Progenitor cell of endocrine pancreas (in vitro differentiated cells): Measurements from ENCODE around the gene CAPN11. TPM values are rescaled to one million over a fixed set of nuclear protein-coding genes. Genes with fewer than 3 reads are reported as not detected.
A peak's percentile ranks its signal among the peaks of the same experiment; 100 is the strongest.

Experiments used
- DNase-seq: peaks from one replicate; pipeline ENCODE4 v3.0.0; 2021; ENCODE audit warnings: low spot score; ENCODE audit not compliant: unreplicated experiment
- H3K27ac Mint-ChIP-seq: 2 replicates; pipeline ENCODE4 v1.8.0; 2021; ENCODE audit warnings: mild to moderate bottlenecking, moderate library complexity, mixed read lengths
- H3K27me3 Mint-ChIP-seq: 2 replicates; pipeline ENCODE4 v1.8.0; 2021; ENCODE audit warnings: mixed read lengths
- H3K36me3 Mint-ChIP-seq: 2 replicates; pipeline ENCODE4 v1.8.0; 2022; ENCODE audit warnings: mixed read lengths; ENCODE audit not compliant: insufficient read depth
- H3K4me1 Mint-ChIP-seq: 2 replicates; pipeline ENCODE4 v1.8.0; 2021; ENCODE audit warnings: low read depth, mixed read lengths
- H3K4me3 Mint-ChIP-seq: 2 replicates; pipeline ENCODE4 v1.8.0; 2021; ENCODE audit warnings: low read depth, mild to moderate bottlenecking, moderate library complexity, mixed read lengths
- H3K9me3 Mint-ChIP-seq: 2 replicates; pipeline ENCODE4 v1.8.0; 2021; ENCODE audit warnings: low read depth, mixed read lengths
- total RNA-seq: library from RNA; stranded (reverse); gene quantifications from 2 replicates; pipeline ENCODE4 v1.2.1, GENCODE V29; 2021
- TF ChIP-seq, protein P1 (sequence below): fragments of 200-600 bp; sonication (generic); IDR thresholded peaks from one replicate; pipeline ENCODE4 v1.5.0; 2021; ENCODE audit warnings: antibody characterized with exemption, mild to moderate bottlenecking; ENCODE audit not compliant: unreplicated experiment

The CAPN11 gene
- total RNA-seq, 1 donor from 2014 or later: not detected

DNA sequence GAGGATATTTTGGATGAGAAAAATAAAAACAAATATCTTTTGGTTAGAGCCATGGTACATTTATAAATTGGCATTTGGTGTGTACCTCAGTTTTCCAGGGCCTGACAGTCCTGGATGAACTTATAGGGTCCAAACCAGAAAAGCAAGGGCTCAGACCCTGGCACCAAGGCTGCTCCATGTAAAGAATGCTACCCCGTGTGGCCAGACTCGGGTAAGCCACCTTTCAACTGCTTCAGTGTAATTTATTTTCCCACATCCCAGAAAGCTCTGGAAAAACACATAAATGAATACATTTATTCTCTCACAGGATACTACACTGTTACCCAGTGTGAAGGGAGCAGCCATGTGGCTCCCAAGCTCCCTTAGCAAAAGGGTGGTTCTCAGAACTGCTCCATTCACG lies 45.2 kb upstream of the CAPN11 start:
- H3K4me3 Mint-ChIP-seq: no peak overlapping the region
- no peaks in the 10 kb centered on the region for H3K27me3 Mint-ChIP-seq
- TF ChIP-seq, protein P1, sequence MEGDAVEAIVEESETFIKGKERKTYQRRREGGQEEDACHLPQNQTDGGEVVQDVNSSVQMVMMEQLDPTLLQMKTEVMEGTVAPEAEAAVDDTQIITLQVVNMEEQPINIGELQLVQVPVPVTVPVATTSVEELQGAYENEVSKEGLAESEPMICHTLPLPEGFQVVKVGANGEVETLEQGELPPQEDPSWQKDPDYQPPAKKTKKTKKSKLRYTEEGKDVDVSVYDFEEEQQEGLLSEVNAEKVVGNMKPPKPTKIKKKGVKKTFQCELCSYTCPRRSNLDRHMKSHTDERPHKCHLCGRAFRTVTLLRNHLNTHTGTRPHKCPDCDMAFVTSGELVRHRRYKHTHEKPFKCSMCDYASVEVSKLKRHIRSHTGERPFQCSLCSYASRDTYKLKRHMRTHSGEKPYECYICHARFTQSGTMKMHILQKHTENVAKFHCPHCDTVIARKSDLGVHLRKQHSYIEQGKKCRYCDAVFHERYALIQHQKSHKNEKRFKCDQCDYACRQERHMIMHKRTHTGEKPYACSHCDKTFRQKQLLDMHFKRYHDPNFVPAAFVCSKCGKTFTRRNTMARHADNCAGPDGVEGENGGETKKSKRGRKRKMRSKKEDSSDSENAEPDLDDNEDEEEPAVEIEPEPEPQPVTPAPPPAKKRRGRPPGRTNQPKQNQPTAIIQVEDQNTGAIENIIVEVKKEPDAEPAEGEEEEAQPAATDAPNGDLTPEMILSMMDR: peak; percentile 41
- peaks cover 37% of the 10 kb centered on the region for H3K4me1 Mint-ChIP-seq
- no peak overlapping the region for H3K27ac Mint-ChIP-seq
- no peaks in the 10 kb centered on the region for H3K9me3 Mint-ChIP-seq
- H3K36me3 Mint-ChIP-seq: peaks cover 26% of the 10 kb centered on the region
- no peak for DNase-seq

DNA sequence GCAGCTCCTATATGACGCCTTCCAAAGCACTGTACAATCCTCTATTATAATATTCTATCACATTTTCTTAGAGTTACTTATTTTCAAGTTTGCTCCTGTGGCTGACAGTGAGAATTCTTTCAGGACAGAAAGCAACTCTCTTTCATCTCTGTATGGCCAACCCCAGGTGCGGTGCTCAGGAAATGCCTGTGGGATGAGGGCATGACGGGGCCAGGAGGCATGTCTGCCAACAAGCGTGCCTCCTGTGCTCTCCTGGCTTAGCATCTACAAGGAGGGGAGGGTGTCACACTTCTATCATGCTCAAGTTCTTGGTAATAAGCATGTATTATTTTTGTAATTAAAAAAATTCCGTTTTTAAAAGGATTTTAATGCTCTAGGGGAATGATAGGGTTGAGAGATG lies 42.8 kb upstream of the CAPN11 start:
- Mint-ChIP-seq H3K4me3 (no peak overlapping the region), H3K9me3 (no peaks in the 10 kb centered on the region), H3K27ac (peak overlapping the region; percentile 92), H3K4me1 (peaks cover 49% of the 10 kb centered on the region), H3K36me3 (peaks cover 18% of the 10 kb centered on the region), H3K27me3 (no peaks in the 10 kb centered on the region)
- TF ChIP-seq, protein P1: no peak
- no peak for DNase-seq

DNA sequence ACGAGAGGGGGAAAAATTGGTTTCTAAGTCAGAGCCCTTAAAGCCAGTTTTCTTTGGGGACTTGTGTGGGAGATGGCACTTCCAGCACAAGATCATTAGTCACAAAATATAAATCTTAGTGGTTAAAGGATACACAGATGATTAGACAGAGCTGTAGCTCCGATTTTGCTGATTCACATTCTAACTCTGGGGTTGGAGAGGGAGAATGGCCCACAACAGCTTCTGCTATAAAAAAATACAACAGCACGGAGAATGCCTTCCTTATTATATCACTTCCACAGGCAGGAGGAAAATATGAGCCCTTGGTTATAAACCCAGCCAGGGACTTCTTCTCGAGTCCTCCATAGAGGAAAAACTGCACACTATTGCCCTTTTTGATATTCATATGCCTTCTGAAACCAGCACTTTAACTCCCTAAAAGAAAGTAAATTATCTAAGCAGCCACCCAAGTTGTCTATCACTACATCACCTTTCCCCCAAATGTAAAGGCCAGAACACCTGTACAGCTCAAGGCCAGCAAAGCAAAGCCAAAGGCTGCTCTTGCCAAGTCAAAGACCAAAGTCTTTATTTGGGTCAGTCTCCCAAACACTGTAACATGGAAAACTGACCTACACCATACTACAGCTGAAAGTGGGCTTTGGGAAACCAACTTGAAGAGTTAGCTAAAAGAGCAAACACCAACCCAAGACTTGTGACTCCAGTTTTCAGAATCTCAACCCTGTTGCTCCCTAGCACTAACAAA lies 41.8 kb upstream of the CAPN11 start:
- Mint-ChIP-seq H3K27ac (peak overlapping the region; percentile 92), H3K36me3 (peaks cover 10% of the 10 kb centered on the region), H3K4me1 (peaks cover 44% of the 10 kb centered on the region), H3K9me3 (no peaks in the 10 kb centered on the region), H3K27me3 (no peaks in the 10 kb centered on the region), H3K4me3 (no peak overlapping the region)
- TF ChIP-seq, protein P1: no peak
- DNase-seq: no peak

DNA sequence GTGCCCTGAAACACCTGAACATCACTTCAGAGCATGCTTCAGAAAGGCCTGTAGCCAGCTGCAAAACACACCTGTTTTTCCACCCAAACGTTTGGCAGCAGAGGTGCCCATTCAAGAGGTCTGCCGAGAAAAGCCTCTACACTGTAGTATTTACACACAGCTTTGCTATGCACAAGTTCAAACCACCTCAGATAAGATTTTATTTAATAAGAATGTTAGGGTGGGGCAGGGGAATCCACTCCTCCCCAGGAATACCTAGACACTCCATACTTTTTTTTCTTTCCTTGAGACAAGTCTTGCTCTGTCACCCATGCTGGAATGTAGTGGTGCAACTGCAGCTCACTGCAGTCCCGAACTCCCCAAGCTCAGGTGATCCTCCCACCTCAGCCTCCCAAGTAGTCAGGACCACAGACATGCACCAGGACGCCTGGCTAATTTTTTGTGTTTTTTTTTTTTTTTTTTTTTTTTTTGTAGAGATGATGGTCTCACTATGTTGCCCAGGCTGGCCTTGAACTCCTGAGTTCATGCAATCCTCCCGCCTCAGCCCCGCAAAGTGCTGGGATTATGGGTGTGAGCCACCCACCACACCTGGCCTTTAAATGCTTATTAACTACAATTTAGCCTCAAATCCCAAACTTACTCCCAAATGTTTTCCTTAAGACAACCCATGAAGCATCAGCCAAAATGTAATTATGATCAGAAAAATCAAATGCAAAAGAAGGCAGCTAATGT lies 41.1 kb upstream of the CAPN11 start:
- DNase-seq: no peak
- peaks cover 7% of the 10 kb centered on the region for H3K36me3 Mint-ChIP-seq
- H3K27ac Mint-ChIP-seq: peak overlapping the region; percentile 90
- H3K4me1 Mint-ChIP-seq: peaks cover 40% of the 10 kb centered on the region
- TF ChIP-seq, protein P1: no peak
- no peak overlapping the region for H3K4me3 Mint-ChIP-seq
- no peaks in the 10 kb centered on the region for H3K27me3 Mint-ChIP-seq
- no peaks in the 10 kb centered on the region for H3K9me3 Mint-ChIP-seq

GRCh38 chr6:44119704-44120262 lies 38.8 kb upstream of the CAPN11 start:
- H3K9me3 Mint-ChIP-seq: no peaks in the 10 kb centered on the region
- DNase-seq: no peak
- H3K27me3 Mint-ChIP-seq: no peaks in the 10 kb centered on the region
- H3K27ac Mint-ChIP-seq: no peak overlapping the region
- TF ChIP-seq, protein P1: no peak
- H3K4me3 Mint-ChIP-seq: no peak overlapping the region
- peaks cover 3% of the 10 kb centered on the region for H3K36me3 Mint-ChIP-seq
- H3K4me1 Mint-ChIP-seq: peaks cover 57% of the 10 kb centered on the region
